VCaP (cell line): Measurements from ENCODE around the gene KIF20B.

ENCODE experiments used
- H3K27ac ChIP-seq: fragments of 450-650 bp; 2 replicates; pipeline ENCODE4 v1.5.1; 2017
- CTCF ChIP-seq: fragments of 450-650 bp; conservative IDR thresholded peaks from 2 replicates; pipeline ENCODE4 v1.5.1; 2017; ENCODE audit warnings: mild to moderate bottlenecking, moderate library complexity

Gene KIF20B

GRCh38 chr10:89669985-89670384 lies 31.4 kb upstream of the KIF20B start:
- no peak overlapping the region for H3K27ac ChIP-seq
- TF ChIP-seq CTCF = no peak

GRCh38 chr10:89670926-89671325 lies 30.5 kb upstream of the KIF20B start:
- no peak for TF ChIP-seq CTCF
- H3K27ac ChIP-seq = no peak overlapping the region

GRCh38 chr10:89677341-89677740 lies 24.0 kb upstream of the KIF20B start:
- no peak for TF ChIP-seq CTCF
- no peak overlapping the region for H3K27ac ChIP-seq

GRCh38 chr10:89679986-89680385 lies 21.4 kb upstream of the KIF20B start:
- no peak overlapping the region for H3K27ac ChIP-seq
- no peak for TF ChIP-seq CTCF

GRCh38 chr10:89683883-89684282 lies 17.5 kb upstream of the KIF20B start:
- no peak for TF ChIP-seq CTCF

GRCh38 chr10:89684604-89685003 lies 16.8 kb upstream of the KIF20B start:
- no peak overlapping the region for H3K27ac ChIP-seq

More at GRCh38 chr10:89683883-89684282, 17.5 kb upstream of the KIF20B start:
- no peak overlapping the region for H3K27ac ChIP-seq

GRCh38 chr10:89685936-89686335 lies 15.5 kb upstream of the KIF20B start:
- no peak for TF ChIP-seq CTCF
- H3K27ac ChIP-seq = no peak overlapping the region

More at GRCh38 chr10:89684604-89685003, 16.8 kb upstream of the KIF20B start:
- no peak for TF ChIP-seq CTCF

GRCh38 chr10:89690027-89690426 lies 11.4 kb upstream of the KIF20B start:
- H3K27ac ChIP-seq = no peak overlapping the region
- TF ChIP-seq CTCF = no peak
